Posterior cingulate gyrus (tissue), 11 donors: Measurements from ENCODE around the gene KCNQ4.

Experiments
- DNase-seq, 10 donors: peaks; one replicate each; pipeline versions ENCODE4 v3.0.0 to v3.0.0-alpha.2; 2020 to 2021; ENCODE audit warnings: mixed read lengths in 3 of 10
- intact Hi-C: fragments of 100-400 bp; cut with DNase I; formaldehyde crosslinking; loops from one replicate; pipeline ENCODE4 v1.15.1; 2023

Gene KCNQ4

DNA sequence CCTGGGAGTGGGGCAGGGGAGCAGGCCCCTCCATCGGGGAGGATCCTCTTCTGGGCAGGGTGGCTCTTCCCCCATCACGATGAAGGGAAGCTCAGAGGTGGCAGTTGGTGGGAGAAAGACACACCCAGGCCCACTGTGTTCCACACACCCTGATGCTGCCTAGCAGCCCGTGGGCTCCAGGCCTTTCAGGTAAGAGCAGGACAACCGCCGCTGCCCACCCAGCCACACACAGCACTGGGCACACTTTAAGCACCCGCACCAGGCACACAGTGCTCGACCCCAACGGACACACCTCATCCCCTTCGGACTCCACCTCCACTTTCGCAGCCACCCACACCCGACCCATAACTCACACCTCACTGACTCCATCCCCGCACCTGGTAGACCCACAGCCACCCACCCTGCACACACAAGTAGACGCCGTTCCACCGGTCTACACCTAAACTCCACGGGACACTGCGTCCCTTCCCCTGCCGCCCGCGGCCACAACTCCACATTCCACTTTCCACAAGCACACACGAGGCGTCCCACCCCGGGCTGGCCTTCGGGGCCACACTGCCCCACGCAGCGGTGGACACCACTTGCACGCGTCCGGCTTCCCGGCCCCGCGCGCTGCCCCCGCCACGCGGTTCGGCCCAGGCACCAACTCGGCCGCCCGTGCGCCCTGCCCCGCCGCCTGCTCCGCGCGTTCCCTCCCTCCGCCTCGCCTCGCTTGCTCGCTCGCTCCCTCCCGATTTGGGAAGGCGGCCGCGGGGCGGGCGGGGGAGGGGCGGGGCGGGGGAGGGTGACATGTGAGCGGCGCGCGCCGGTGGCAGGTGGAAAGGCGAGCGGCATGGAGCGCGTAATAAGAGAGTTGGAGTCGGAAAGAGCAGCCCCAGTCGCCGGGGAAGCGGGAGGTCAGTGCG is at the start of gene KCNQ4:
Gene KCNQ4, plus strand, starts transcription at position 787 of the 905 bp plus-strand sequence. CDS start 307 bp downstream, outside the sequence.
- intact Hi-C loops = loop anchor here (10.0 kb wide), 2 partner anchors 168 to 172 kb away; no protein-coding TSS in a partner anchor
- DNase-seq = peak in 7 of 10 donors; percentile 27 to 90 (median 49)

GRCh38 chr1:40734882-40735628 is 48.5 kb upstream of the KCNQ4 start:
- no peak for DNase-seq
- intact Hi-C loops = no loop called here

GRCh38 chr1:40736085-40736531 is 47.5 kb upstream of the KCNQ4 start:
- intact Hi-C loops = no loop called here
- DNase-seq = no peak

GRCh38 chr1:40738831-40739230 is 44.8 kb upstream of the KCNQ4 start:
- intact Hi-C loops = no loop called here
- no peak for DNase-seq

DNA sequence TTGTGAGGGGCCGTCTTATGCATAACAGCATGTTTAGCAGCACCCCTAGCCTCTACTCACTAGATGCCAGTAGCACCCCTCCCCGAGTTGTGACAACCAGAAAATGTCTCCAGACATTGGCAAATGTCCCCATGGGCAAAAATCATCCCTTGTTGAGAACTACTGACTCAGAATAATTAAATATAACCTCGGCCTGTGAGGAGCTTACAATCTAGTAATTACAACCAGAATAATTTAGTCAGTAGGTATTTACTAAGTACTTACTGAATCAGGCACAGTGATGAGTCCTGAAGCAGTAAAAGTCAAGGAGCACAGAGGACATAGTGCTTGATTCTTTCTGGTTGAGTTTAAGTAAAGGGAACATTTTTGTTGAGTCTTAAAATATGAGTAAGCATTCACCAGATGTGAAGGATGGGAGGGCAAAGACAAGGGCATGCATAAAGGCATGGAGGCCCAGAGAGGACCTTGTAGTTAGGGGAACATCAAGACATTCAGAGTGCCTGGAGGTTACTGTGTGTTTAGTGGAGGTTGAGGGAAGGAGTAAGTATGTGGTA is 44.1 kb upstream of the KCNQ4 start:
- intact Hi-C loops = no loop called here

DNA sequence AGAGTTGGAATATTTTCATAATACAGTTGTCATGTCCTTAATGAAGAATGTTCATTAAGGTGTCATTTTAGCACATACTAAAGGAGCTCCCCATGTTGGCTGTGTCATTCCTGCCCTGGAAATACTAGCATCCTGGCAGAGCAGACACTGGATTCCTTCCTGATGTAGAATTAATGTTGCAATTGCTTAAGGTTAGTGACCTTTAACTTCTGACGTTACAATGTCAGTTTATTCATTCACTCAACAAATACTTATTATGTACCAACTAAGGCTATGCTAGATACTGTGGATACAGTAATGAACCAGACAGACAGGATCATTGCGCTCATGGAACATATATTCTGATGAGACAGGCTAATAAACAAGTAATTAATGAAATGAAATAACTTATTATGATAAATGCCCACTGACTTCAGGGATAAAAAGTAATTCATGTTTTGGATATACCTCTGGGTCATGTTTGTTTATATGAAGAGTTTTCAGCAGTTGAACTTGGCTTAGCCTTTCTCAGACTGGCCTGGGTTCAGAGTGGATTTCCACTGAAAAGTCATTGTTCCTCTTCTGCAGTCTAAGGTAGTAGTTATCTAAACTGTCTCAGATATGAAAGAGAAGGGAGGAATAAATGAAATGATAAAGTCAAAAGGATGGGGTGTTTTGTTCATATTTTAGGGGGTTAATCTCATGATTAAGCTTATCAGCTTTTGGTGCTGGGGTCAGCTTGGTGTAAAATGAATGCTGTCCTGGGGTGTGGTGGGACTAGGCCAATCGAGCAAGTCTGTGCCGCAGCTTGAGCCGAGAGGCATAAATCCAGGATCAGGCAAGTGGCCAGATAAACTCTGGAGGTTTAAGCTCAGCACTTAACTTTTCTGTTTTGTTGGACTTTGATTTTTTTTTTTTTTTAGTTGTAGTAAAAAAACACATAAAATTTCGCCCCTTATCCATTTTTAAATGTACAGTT is 43.3 kb upstream of the KCNQ4 start:
- intact Hi-C loops = no loop called here
- no peak for DNase-seq

More for the DNA sequence above, 44.1 kb upstream of the KCNQ4 start:
- no peak for DNase-seq

- intact Hi-C loops = no loop called here
- no peak for DNase-seq
Measured at GRCh38 chr1:40740997-40741736, 42.4 kb upstream of the KCNQ4 start.

DNA sequence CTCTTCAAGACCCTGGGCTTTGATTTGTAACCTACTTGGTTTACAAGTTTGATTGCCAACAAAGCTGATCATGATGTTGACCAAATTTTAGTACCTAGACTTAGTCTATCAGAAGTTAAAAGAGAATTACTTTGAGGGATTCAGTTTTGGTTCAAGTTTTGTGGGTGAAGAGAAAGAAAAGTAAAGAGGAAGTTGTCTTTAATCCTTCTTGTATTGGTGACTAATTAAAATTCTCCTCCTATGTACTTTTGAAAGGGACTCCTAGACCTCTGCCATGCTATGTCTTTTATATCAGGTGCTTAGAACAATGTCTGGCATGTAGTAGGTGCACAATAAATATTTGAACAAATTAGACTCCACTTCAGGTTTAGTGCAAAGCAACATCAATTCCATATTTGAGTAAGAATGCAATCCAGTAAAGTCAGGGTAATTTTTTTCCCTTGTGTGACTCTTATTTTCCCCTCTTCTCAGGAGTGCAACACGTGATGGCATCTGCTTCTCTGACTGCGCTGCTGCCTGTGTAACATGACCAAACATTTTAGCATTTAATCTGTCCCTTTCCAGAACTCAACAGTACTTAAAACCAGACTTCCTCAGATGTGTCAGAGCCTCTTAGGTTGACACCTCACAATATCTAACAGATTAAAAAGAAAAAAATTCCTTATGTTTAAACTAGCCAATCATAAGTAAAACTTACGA is 41.1 kb upstream of the KCNQ4 start:
- no peak for DNase-seq
- intact Hi-C loops = no loop called here

- intact Hi-C loops = no loop called here
- no peak for DNase-seq
Measured at GRCh38 chr1:40743452-40743851, 40.1 kb upstream of the KCNQ4 start.

GRCh38 chr1:40743860-40744259 is 39.7 kb upstream of the KCNQ4 start:
- DNase-seq = no peak
- intact Hi-C loops = no loop called here

DNA sequence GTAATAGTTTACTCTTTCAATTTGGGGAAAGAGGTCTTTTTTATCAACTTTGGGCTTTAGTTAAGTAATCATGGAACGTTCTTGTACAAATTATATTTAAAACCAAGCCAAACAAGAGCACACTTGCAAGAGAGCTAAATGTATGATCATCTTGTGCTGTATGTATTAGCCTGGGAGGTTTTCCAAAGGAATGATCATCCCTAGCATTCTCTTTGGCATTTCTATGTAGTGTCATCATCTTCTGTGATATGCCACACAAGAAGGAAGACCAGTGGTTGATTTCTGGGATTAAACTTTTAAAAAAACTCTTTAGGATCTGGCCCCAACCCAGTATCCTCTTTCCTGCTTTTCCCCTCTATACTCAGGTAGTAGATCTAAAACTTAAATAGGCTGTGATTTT is 38.4 kb upstream of the KCNQ4 start:
- intact Hi-C loops = no loop called here
- no peak for DNase-seq

GRCh38 chr1:40746344-40747090 is 37.1 kb upstream of the KCNQ4 start:
- intact Hi-C loops = no loop called here
- no peak for DNase-seq

- DNase-seq = no peak
Measured at GRCh38 chr1:40748841-40749718, 34.5 kb upstream of the KCNQ4 start.

DNA sequence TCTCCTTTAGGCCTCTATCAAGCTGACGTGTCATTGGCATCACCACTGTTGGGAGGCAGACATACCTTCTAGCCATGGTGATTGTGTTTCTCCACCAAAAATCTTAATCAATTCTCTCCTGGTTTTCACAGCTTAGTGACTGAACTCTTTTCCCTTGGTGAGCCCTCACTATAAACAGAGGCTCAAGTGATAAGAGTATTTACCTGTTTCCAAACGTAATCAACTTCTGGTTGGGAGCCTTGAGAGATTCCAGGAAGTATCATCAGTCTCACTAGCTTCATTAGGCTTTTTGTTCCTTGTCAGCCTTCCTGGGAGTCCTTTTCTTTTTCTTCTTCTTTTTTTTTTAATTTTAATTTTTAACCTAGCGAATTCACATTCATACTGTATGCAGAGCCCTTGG is 33.8 kb upstream of the KCNQ4 start:
- no peak for DNase-seq

More at GRCh38 chr1:40748841-40749718, 34.5 kb upstream of the KCNQ4 start:
- intact Hi-C loops = no loop called here

DNA sequence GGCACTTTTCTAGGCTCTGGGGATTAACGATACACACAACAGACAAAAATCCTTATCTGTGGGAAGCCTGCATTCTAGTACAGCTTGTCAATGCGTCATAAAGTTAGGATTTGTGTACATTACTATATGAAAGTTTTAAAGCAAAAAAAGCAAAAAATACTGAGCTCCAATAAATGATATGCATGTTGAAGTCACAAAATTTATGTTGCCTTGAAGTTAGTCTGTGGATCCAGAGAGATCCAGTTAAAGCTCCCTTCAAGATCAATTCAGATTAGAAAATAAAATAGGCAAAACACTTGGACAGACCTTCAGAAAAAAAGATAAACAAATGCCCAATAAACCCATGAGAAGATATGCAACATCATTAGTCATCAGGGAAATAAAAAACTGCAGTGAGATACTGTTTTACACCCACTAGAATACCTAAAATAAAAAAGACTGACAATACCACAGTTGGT is 33.1 kb upstream of the KCNQ4 start:
- DNase-seq = no peak
- intact Hi-C loops = no loop called here

More for the DNA sequence above, 33.8 kb upstream of the KCNQ4 start:
- intact Hi-C loops = no loop called here

- no peak for DNase-seq
- intact Hi-C loops = no loop called here
Measured at GRCh38 chr1:40751802-40752201, 31.8 kb upstream of the KCNQ4 start.
